ENCODE measurements around the gene GSTT2.
"Not testable (repeated sequence)": the region's sequence is repeated elsewhere in the genome, so short reads cannot be mapped to it uniquely, and the experiment has no call there.

Gene GSTT2

DNA sequence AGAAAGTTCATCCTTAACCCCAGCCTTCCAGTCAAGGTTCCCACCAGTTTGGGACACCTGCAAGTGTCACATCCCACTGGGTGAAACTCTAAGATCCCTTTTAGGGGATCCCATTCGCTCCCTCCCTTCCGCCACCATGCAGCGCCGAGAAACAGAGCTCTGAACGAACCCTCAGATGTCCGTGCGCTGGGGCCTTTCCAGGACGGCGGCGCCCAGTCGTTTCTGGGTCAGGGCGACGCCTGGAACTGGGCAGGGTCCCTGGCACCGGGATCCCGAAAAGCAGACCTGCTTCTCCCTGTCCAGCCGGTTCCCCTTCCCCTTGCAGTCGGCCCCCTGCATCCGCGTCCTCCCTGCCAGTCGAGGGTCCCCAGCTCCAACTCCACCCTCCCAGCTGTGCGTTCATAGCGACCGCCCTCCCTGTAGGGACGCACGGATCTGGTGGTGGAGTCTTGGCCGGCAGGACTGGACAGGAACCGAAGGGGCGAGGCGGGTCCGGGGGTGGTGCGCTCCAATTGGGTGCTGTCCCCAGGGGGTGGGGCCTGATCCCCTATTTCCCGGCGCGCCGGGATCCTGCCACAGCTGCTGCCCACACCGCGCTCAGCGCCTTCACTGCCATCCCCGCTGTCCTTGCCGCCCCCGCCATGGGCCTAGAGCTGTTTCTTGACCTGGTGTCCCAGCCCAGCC, at the start of gene GSTT2:
Gene GSTT2, plus strand, starts transcription at position 578 of the 684 bp plus-strand sequence.
- DNase-seq (ENCODE audit: low read depth, low spot score), result not testable (repeated sequence)

DNA sequence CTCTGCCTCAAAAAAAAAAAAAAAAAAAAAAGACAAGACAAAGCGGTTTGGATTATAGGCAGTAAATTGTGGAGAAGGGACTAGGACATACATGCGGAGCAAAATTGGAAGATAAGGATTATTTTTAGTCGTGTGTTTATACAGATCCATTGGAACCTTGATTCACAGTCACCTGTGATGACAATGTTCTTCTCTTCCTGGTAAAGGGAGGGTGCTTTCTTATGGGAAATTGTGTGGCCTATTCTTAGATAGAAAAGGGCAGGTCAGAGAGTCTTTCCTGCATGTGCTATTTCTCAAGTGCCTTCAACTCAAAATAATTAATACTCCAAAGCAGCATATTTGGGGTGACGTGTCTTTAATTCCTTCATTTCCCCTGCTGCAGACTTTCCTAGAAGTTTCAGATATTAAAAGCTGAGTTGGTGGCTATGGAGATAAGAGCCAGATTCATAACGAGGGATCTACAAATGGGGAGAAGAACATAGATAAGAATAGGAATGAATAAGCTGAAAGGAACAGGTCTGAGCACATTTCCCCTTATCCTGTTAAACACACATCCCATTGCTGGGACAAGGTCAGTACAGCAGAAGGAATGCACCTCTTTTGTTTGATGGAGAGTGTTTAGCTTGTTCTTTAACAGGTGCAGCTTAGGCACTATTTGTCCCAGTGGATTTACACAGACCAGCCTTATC, 41.5 kb upstream of the GSTT2 start:
- DNase-seq (ENCODE audit: low read depth, low spot score), result no peak

DNA sequence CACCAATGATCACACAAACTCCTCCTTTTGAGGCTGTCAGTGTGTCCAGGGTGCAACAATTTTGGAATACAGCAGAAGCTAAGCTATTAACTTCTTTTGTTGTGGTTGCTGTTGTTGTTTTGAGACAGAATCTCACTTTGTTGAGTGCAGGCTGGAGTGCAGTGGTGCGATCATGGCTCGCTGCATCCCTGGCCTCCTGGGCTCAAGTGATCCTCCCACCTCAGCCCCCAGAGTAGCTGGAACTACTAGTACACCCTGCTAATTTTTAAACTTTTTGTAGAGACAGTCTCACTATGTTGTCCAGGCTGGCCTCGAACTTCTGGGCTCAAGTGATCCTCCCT, 40.9 kb upstream of the GSTT2 start:
- no peak for DNase-seq (ENCODE audit: low read depth, low spot score)

DNA sequence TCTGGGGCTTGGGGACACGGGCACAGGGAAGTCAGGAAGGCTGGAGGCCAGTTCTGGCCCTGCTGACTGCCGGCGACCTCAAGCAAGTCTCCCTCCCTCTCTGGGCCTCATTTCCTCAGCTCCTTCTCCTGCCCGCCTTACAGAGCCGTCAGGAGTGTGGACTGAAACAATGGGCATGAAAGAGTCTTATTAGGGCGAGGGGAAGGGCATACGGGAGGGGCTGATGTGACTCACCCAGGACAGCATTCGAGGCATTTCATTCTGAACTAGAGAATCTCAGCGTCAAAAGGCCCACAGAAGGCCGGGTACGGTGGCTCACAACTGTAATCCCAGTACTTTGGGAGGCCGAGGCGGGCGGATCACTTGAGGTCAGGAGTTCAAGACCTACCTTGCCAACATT, 39.8 kb upstream of the GSTT2 start:
- not testable (repeated sequence) for DNase-seq (ENCODE audit: low read depth, low spot score)

DNA sequence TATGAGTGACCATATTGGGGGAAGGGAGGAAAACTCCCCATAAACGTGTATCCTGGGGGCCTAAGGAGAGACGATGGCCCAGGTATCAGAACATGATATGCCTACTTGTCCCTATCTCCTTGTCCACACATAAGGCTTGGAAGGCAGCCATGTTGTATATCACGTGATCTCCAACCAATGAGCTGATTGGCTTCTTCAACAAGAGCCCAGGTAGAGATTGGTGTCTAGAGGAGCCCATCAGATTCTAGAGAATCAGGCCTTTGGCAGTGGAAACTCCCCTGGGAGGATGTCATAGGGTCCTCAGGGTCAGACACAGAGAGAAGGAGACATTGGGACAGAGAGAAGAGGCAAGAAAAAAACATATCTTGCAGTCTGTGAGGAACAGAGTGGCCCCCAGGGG, 32.5 kb upstream of the GSTT2 start:
- not testable (repeated sequence) for DNase-seq (ENCODE audit: low read depth, low spot score)

DNA sequence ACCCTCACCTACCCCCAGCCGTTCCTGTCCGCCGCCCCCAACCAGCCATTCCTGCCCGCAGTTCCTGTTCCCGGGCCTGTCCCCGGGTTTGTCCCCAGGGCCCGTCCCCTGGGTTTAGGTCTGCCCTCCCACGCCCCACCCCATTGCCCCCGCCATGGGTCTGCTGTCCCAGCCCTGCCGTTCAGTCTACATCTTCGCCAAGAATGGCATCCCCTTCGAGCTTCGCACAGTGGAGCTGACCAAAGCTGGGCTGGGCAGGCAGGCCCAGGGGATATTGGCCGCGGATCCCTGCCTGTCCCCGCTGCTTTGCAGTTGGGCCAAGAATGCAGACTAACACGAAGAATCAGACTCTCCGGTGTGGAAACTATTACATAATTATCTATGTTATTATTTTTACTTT, 30.2 kb upstream of the GSTT2 start:
- DNase-seq (ENCODE audit: low read depth, low spot score), result not testable (repeated sequence)

DNA sequence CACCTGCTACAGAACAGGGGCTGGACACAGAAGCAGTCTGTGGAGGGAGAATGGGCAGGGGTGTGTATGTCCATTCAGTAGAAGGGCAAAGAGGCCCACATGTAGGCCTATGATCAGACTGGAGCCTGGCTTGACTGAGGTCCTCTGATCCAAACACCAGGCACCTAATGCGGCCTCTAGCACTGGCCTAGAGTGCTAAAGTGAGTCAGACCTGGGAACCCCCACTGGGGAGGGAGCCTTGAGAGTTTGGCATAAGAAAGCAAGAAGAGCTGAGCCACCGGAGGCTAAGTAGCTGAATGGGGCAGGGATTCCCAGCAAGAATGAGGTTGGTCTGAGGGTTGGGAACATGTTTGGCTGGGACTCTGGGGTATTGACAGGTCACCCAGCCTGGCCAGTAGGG, 28.6 kb upstream of the GSTT2 start:
- not testable (repeated sequence) for DNase-seq (ENCODE audit: low read depth, low spot score)

DNA sequence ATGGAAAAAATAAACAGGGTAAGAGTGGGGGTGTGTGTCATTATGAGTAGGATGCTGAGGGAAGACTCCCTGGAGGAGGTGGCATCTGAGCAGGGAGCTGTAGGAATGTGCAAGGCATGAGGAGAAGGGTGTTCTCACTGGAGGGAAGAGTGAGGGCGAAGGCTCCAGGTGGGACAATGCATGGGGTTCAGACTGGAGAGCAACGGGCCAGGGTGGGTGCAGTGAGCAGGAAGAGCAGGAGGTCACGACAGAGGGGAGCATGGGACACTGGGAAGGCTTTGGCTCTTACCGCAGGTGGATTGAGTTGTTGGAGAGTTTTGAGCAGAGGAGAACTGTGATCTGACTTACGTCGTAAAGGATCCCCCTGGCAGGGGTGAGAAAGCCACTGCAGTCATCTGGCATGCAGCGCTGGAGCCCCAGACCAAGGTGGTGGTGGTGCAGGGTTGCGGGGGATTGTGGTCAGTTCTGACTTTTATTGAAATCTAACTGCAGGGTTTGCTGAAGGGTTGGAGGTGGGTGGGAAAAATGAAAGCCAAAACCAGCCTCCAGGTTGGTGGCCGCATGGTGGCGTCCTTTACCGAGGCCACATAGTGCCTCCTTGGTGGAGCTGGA, 27.0 kb upstream of the GSTT2 start:
- not testable (repeated sequence) for DNase-seq (ENCODE audit: low read depth, low spot score)

DNA sequence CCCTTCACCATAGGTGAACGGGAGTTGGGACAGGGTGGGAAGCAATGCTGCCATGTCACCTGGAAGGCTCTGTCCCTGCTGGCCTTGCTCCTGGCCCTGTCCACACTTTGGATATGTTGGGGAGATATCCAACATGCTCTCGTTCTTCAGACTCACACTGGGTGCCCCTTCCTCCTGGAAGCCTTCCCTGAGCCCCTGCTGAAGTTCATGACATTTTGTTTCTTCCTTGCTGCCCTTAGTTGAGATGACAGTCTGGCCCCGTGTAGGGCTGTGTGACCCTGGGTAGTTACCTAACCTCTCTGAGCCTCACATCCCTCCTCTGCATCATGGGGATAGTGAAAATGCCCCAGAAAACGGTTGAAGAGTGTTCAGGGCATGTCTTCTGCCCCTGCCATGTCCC, 26.4 kb upstream of the GSTT2 start:
- not testable (repeated sequence) for DNase-seq (ENCODE audit: low read depth, low spot score)

DNA sequence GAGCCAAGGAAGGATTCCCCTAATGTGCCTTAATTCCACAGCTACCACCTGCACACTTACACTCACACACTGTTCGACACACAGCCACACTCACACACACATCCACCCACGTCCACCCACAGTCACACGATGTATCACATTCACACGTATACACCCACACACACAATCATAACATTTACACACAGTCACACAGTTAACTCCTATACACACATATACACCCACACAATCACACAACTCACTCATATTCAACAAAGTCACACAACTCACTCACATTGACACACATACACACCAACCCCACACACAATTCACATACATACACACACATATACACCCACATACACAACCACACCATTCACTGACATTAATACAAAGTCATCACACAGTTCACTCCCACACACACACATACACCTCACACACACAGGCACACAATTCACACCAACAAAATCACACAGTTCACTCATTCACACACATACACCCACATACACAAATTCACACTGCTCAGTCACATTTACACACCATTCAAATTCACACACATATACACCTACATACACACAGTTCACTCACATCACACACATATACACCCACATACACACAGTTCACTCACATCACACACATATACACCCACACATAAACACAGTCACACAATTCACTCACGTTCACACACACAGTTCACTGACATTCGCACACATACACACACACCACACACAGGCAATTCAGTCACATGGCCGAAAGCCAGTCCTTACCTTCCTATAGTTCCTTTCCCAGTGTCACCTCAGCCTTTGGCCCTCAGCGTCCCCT, 25.5 kb upstream of the GSTT2 start:
- not testable (repeated sequence) for DNase-seq (ENCODE audit: low read depth, low spot score)

DNA sequence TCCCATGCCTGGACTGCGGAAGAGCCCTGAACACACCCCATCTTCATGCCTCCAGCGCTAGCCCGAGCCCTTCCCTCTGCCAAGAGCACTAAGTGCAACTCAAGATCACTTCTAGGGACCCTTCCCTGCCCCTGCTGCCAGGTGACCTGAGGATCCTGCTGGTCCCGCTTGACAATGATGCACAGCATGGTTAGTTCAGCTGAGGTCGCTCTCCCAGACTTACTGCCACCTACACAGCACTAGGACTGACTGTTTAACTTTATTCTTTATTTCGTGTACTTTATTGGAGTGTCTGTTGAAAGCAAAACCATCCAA, 25.0 kb upstream of the GSTT2 start:
- not testable (repeated sequence) for DNase-seq (ENCODE audit: low read depth, low spot score)

DNA sequence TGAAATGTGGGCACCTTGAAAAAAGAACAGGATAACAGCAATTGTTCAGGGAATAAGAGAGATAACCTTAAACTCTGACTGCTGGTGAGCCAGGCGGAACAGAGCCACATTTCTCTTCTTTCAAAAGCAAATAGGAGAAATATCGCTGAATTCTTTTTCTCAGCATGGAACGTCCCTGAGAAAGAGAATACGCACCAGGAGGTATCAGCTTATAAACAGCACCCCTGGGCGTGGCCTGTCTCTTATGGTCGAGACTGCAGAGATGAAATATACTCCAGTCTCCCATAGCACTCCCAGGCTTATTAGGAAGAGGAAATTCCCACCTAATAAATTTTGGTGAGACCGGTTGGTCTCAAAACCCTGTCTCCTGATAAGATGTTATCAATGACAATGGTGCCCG, 24.0 kb upstream of the GSTT2 start:
- DNase-seq (ENCODE audit: low read depth, low spot score), result not testable (repeated sequence)

DNA sequence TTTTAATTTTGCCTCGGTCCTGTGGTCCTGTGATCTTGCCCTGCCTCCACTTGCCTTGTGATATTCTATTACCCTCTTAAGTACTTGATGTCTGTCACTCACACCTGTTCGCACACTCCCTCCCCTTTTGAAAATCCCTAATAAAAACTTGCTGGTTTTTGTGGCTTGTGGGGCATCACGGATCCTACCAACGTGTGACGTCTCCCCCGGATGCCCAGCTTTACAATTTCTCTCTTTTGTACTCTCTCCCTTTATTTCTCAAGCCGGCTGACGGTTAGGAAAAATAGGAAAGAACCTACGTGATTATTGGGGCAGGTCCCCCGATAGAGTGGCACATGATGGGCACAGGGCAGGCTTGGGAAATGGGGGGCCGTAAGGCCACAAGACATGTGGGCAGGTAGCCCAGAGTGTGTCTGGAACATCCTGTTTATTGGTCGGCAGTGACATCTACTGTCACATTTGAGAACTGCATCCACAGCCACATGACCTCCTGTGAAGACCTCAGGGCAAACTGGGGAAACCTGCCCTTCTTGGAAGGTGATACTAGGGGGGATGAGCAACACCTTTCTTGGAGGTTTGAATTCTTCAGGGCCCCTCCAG, 23.5 kb upstream of the GSTT2 start:
- DNase-seq (ENCODE audit: low read depth, low spot score), result peak; percentile 39

DNA sequence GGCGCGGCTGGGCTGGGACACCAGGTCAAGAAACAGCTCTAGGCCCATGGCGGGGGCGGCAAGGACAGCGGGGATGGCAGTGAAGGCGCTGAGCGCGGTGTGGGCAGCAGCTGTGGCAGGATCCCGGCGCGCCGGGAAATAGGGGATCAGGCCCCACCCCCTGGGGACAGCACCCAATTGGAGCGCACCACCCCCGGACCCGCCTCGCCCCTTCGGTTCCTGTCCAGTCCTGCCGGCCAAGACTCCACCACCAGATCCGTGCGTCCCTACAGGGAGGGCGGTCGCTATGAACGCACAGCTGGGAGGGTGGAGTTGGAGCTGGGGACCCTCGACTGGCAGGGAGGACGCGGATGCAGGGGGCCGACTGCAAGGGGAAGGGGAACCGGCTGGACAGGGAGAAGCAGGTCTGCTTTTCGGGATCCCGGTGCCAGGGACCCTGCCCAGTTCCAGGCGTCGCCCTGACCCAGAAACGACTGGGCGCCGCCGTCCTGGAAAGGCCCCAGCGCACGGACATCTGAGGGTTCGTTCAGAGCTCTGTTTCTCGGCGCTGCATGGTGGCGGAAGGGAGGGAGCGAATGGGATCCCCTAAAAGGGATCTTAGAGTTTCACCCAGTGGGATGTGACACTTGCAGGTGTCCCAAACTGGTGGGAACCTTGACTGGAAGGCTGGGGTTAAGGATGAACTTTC, 18.7 kb upstream of the GSTT2 start, which contains the start of gene GSTT2B:
Gene GSTT2B, minus strand, starts transcription at position 112 of the 688 bp plus-strand sequence. Its CDS starts 64 bp downstream, at position 48.
- not testable (repeated sequence) for DNase-seq (ENCODE audit: low read depth, low spot score)

DNA sequence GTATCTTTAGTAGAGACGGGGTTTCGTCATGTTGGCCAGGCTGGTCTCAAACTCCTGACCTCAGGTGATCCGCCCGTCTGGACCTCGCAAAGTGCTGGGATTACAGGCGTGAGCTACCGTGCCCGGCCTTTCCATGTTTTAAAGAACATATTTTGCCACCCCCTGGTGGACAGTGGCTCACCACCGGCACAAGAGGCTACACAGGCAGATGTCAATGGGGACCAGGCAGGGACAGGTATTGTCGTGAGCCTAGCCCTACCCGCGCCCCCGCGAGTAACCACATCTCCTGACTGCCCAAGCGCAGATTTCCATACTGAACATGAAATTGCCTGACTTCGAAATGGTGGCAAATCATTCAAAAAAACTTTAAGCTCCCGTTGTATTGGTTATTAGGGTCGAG, 13.8 kb upstream of the GSTT2 start:
- not testable (repeated sequence) for DNase-seq (ENCODE audit: low read depth, low spot score)

DNA sequence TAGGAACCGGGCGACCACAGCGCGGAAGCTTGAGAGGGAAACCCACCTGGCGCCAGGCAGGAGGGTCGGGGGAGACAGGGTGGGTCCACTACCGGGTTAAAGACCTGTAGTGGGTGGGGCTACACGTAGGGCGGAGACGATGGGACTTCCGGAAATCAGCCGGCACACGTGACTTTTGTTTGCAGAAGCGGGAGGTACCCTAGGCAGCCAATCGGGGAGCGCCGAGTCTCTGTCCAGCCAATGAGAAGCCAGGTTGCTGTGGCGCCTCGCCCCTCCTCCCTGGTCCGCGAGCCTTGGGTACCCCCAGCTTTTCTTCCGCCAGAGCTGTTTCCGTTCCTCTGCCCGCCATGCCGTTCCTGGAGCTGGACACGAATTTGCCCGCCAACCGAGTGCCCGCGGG, 13.4 kb upstream of the GSTT2 start, which contains the start of gene DDTL:
Gene DDTL, plus strand, starts transcription at position 321 of the 400 bp plus-strand sequence. Its CDS starts 27 bp downstream, at position 348.
- DNase-seq (ENCODE audit: low read depth, low spot score), result not testable (repeated sequence)

DNA sequence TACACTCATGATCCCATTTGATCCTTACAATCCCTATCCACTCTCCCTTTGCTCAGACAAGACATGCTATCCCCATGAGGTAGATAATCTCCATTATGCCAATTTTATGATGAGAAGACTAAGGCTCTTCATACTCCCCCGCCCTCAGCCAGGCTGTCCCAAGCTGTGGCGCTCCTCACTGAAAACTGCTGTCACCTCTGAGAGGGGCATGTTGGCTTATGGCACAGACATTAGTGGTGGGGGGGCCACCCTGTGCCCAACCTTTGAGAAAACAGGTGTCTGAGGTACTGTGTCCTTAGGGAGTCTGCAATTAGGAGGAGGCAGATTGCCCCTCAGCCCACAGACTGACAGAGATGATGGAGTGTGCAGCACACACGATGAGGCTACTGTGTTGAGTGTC, 10.9 kb upstream of the GSTT2 start:
- no peak for DNase-seq (ENCODE audit: low read depth, low spot score)

DNA sequence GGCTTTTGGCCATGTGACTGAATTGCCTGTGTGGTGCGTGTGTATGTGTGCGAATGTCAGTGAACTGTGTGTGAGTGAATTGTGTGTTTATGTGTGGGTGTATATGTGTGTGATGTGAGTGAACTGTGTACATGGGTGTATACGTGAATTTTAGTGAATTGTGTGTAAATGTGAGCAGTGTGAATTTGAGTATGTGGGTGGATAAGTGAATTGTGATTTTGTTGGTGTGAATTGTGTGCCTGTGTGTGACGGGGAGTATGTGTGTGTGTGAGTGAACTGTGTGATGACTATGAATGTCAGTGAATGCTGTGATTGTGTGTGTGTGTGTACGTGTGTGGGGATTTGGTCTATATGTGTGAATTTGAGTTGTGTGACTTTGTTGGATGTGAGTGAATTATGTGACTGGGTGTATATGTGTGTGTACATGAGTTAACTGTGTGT, 9.7 kb upstream of the GSTT2 start:
- no peak for DNase-seq (ENCODE audit: low read depth, low spot score)

DNA sequence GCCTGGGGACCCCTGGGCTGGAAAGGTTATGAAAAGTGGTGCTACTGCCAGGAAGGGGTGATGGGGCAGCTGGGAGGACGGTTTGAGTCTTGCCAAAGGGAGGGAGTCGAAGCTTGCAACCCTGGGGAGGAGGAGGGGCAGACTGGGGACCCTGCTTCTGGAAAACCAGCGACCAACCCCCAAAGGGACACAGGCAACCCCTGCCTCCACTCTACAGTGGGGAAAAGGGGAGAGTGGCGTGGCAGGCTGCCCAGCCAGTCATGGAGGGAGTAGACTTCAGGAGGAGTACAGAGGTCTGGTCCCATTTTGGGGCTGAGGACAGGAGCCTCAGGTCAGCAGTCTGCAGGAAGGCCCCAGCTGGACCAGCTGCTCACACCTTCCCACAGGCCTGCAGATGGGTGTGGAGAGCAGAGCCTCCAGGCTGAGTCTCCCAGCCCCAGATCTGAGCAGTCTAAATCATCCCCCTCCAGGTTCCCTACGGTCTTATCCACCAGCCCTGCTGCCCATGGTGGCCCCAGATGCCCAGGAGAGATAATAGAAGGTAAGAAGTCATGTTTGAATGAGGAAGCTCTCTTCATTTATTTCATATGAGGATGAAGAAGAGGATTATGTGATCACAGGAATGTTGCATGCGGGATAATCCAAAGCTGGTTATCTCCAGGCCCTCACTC, 9.0 kb upstream of the GSTT2 start:
- DNase-seq (ENCODE audit: low read depth, low spot score), result no peak

DNA sequence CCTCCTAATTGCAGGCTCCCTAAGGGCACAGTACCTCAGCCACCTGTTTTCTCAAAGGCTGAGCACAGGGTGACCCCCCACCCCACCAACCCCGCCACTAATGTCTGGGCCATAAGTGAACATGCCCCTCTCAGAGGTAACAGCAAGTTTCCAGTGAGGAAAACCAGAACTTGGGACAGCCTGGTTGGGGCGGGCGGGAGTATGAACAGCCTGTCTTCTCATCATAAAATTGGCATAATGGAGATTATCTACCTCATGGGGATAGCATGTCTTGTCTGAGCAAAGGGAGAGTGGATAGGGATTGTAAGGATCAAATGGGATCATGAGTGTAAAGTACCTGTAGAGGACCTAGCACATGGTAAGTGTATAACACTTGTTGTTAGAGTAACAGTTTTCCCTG, 8.0 kb upstream of the GSTT2 start:
- not testable (repeated sequence) for DNase-seq (ENCODE audit: low read depth, low spot score)

All from smooth muscle cell of the brain vasculature (primary cell).